ENCODE measurements around the gene PHF21B.

DNA sequence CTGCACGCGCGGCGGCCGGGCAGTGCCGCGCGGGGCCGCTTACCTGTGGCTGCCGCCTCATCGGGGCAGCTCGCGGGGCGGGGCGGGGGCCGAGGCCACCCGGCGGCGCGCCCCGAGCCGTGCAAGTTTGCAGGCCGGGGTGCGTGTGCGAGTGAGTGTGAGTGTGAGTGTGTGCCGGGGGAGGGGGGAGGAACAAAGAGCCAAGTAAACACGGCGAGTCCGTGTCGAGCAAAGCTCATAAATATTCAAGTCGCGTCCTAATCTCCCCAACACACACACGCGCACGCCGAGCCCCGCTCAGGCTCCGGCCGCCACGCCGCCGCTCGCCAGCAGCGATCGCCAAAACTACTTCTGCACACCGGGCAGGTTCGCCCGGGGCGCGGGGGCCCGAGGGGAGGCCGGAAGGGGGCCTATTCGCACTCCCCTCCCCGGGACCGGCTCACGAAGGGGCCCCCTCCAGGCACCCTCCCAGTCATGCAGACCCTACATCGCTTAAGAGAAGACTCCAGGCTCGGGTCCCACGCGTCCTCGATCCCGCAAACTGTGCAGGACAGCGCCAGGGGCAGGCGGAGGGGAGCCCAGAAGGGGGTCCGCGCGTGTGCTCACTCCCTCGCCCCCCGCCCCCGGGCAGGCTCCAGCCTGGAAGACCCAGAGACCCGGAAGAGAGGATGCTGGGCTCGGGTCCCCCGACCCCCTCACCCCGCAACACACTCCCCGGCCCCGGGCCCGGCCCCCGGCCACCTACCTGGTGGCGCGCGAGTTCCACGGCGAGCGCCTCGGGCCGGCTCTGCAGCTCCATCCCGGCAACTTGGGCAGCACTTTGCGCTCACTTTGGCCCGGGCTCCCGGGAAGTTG is 827 bp downstream of the PHF21B start:
- TF ChIP-seq, protein P1, sequence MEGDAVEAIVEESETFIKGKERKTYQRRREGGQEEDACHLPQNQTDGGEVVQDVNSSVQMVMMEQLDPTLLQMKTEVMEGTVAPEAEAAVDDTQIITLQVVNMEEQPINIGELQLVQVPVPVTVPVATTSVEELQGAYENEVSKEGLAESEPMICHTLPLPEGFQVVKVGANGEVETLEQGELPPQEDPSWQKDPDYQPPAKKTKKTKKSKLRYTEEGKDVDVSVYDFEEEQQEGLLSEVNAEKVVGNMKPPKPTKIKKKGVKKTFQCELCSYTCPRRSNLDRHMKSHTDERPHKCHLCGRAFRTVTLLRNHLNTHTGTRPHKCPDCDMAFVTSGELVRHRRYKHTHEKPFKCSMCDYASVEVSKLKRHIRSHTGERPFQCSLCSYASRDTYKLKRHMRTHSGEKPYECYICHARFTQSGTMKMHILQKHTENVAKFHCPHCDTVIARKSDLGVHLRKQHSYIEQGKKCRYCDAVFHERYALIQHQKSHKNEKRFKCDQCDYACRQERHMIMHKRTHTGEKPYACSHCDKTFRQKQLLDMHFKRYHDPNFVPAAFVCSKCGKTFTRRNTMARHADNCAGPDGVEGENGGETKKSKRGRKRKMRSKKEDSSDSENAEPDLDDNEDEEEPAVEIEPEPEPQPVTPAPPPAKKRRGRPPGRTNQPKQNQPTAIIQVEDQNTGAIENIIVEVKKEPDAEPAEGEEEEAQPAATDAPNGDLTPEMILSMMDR (IDR thresholded peaks at IDR 0.05), result no peak
- TF ChIP-seq ZFX (IDR thresholded peaks at IDR 0.05; ENCODE audit: borderline replicate concordance), result no peak
